ENCODE measurements around the gene OR7C1. TPM values are rescaled to one million over a fixed set of nuclear protein-coding genes. Genes with fewer than 3 reads are reported as not detected.
"Not testable (repeated sequence)": the region's sequence is repeated elsewhere in the genome, so short reads cannot be mapped to it uniquely, and the experiment has no call there.

The OR7C1 gene
- total and polyA plus RNA-seq, 10 of the 15 experiments (the other 5 are each of a cell fraction or from before 2014, with no cell fraction given), result 0.04 to 0.06 TPM; not detected in 8

GRCh38 chr19:14781713-14782536 is 53.1 kb downstream of the OR7C1 start:
- H2AFZ ChIP-seq (ENCODE audit: control insufficient read depth, low read depth, low read length); H3K27me3 ChIP-seq (replicated peaks in 1 of 2; ENCODE audit: control insufficient read depth in 2 of 2, insufficient read depth in 2 of 2, low read length in 1 of 2); H3K4me2 ChIP-seq (ENCODE audit: control insufficient read depth, insufficient read depth); H3K9ac ChIP-seq (ENCODE audit: control insufficient read depth, insufficient read depth, low read length); H4K20me1 ChIP-seq (ENCODE audit: control insufficient read depth, insufficient read depth); POLR2A ChIA-PET; RAD21 ChIA-PET (ENCODE audit: unreplicated experiment); DNase-seq (ENCODE audit: low read depth, low spot score); FAIRE-seq; H3K9me3 ChIP-seq (replicated peaks; ENCODE audit: control insufficient read depth, insufficient read depth, low read length); H3K4me3 ChIP-seq; H3K27ac ChIP-seq (ENCODE audit: control insufficient read depth, insufficient read depth); in situ Hi-C loops (cut with MboI); CTCF ChIA-PET; H3K79me2 ChIP-seq (ENCODE audit: control insufficient read depth, insufficient read depth, low read length); BruUV-seq (replicated peaks); ATAC-seq; H3K36me3 ChIP-seq (ENCODE audit: control insufficient read depth in 2 of 2, insufficient read depth in 2 of 2, low read length in 1 of 2): not testable (repeated sequence)
- SMC1A ChIA-PET (ENCODE audit: uncharacterized antibody, unreplicated experiment), result interaction anchor here (0.6 kb wide), 1 partner anchor 32 kb away, joined by 3 read pairs; no protein-coding TSS in a partner anchor
- 72% methylated on average over 17 of the region's 17 CpGs for WGBS (ENCODE audit: insufficient coverage, insufficient replicate concordance, low lambda C conversion rate, missing lambda C conversion rate)
- H3K4me1 ChIP-seq (ENCODE audit: control insufficient read depth, insufficient read depth, low read length), result peaks cover 25% of the 10 kb centered on the region; the same call in 1 of the 2 replicates
- intact Hi-C loops (cut with micrococcal nuclease; ENCODE audit: unreplicated experiment), result loop anchor here (10.0 kb wide), 1 partner anchor 207 kb away; the partner anchor contains the start of gene NDUFB7

- in situ Hi-C loops (cut with MboI); H3K27ac ChIP-seq (ENCODE audit: control insufficient read depth, insufficient read depth); H3K4me3 ChIP-seq; CTCF ChIA-PET; DNase-seq (ENCODE audit: low read depth, low spot score); H3K27me3 ChIP-seq (replicated peaks in 1 of 2; ENCODE audit: control insufficient read depth in 2 of 2, insufficient read depth in 2 of 2, low read length in 1 of 2); H3K9ac ChIP-seq (ENCODE audit: control insufficient read depth, insufficient read depth, low read length); POLR2A ChIA-PET; H3K9me3 ChIP-seq (replicated peaks; ENCODE audit: control insufficient read depth, insufficient read depth, low read length); RAD21 ChIA-PET (ENCODE audit: unreplicated experiment); H3K36me3 ChIP-seq (ENCODE audit: control insufficient read depth in 2 of 2, insufficient read depth in 2 of 2, low read length in 1 of 2); H3K79me2 ChIP-seq (ENCODE audit: control insufficient read depth, insufficient read depth, low read length); SMC1A ChIA-PET (ENCODE audit: uncharacterized antibody, unreplicated experiment); H4K20me1 ChIP-seq (ENCODE audit: control insufficient read depth, insufficient read depth); BruUV-seq (replicated peaks): not testable (repeated sequence)
- TF ChIP-seq SPI1 (IDR thresholded peaks at IDR 0.05; ENCODE audit: borderline replicate concordance, insufficient read depth, low read depth, low read length), result peak; percentile 89
- TF ChIP-seq RUNX3 (IDR thresholded peaks at IDR 0.05; ENCODE audit: low read length), result peak; percentile 48; the same call in 1 of the 2 replicates
- 0 out of 2 replicates have a peak, but pooled peaks have one; percentile 28 for TF ChIP-seq IRF4 (IDR thresholded peaks at IDR 0.05; ENCODE audit: low read depth, low read length)
- TF ChIP-seq CREM (IDR thresholded peaks at IDR 0.05; ENCODE audit: low read depth), result 0 out of 2 replicates have a peak, but pooled peaks have one; percentile 10
- FAIRE-seq, result peak; percentile 95
- intact Hi-C loops (cut with micrococcal nuclease; ENCODE audit: unreplicated experiment), result loop anchor here (10.0 kb wide), 1 partner anchor 206 kb away; the partner anchor contains the start of gene NDUFB7
- peak overlapping the region; percentile 39; the same call in 1 of the 2 replicates for H2AFZ ChIP-seq (ENCODE audit: control insufficient read depth, low read depth, low read length)
- peaks cover 21% of the 10 kb centered on the region for H3K4me1 ChIP-seq (ENCODE audit: control insufficient read depth, insufficient read depth, low read length)
- peak; percentile 71 for ATAC-seq
- 17% methylated on average over 6 of the region's 14 CpGs for WGBS (ENCODE audit: insufficient coverage, insufficient replicate concordance, low lambda C conversion rate, missing lambda C conversion rate)
- 0 out of 2 replicates have a peak overlapping the region, but pooled peaks have one; percentile 13 for H3K4me2 ChIP-seq (ENCODE audit: control insufficient read depth, insufficient read depth)
Measured at GRCh38 chr19:14780622-14781225, 54.3 kb downstream of the OR7C1 start.

Data from GM12878 (cell line).